Inferior parietal cortex (tissue), 1 donor: Measurements from ENCODE around the gene ADCK2.
"Not testable (repeated sequence)": the region's sequence is repeated elsewhere in the genome, so short reads cannot be mapped to it uniquely, and the experiment has no call there.

Experiments
- DNase-seq: peaks from one replicate; pipeline ENCODE4 v3.0.0-alpha.2; 2016; ENCODE audit errors: extremely low spot score

ADCK2 gene

GRCh38 chr7:140738280-140738679 is 65.5 kb downstream of the ADCK2 start:
- no peak for DNase-seq

- DNase-seq, result not testable (repeated sequence)
Measured at GRCh38 chr7:140743255-140743654, 70.5 kb downstream of the ADCK2 start.

GRCh38 chr7:140744005-140744404 is 71.3 kb downstream of the ADCK2 start:
- no peak for DNase-seq
